ENCODE measurements around the gene NPTN.
A peak's percentile ranks its signal among the peaks of the same experiment; 100 is the strongest.
"Not testable (repeated sequence)": the region's sequence is repeated elsewhere in the genome, so short reads cannot be mapped to it uniquely, and the experiment has no call there.

Gene NPTN

DNA sequence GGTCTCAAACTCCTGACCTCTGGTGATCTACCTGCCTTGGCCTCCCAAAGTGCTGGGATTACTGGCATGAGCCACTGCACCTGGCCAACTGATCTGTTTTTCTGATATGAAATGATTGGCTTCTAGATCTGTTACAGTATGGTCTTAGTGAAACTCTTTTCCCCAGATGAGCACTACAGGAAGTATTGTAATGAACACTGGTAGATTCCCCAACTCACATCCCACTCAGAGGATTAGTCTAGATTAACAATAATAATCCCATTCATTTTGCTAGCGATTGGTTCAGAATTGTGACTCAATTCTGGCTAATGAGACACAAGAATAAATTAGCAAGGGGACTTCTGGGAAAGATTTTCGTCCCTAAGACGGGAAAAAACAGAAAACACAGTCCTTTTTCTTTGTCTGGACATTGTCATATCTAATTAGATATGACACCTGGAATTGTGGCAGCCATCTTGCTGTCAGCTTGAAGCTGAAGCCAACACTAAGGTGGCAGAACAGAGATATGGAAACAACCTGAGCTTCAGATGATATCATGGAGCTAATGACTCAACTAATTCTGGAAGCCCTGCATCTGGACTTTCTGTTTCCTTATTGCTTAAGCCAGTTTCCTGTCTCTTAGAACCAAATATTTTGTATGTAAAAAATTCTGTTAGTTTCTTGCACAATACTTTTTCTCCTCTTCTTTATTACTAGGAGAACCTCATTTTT is 17.4 kb upstream of the NPTN start:
- peaks cover 15% of the 10 kb centered on the region for H3K4me1 Mint-ChIP-seq (ENCODE audit: low read depth)
- peak overlapping the region; percentile 25 for H3K4me3 Mint-ChIP-seq
- H3K27ac Mint-ChIP-seq = peak overlapping the region; percentile 83
- no peaks in the 10 kb centered on the region for H3K36me3 Mint-ChIP-seq
- peaks cover 7% of the 10 kb centered on the region for H3K9me3 Mint-ChIP-seq (ENCODE audit: low read depth)
- peaks cover 23% of the 10 kb centered on the region for H3K27me3 Mint-ChIP-seq

DNA sequence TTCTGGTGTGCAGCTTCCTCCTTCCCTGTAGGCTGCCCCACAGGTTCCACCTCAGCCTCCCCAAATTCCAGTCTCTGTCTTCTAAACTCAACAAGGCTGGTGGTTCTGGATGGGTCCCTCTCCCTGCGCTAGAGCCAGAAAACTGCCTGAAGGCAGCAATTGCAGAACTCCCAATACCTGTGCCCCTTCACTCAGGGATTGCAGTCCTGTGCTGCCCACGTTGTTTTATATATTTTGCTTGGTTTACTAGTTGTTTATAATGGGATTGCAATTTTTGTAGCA is 14.8 kb upstream of the NPTN start:
- Mint-ChIP-seq H3K9me3 (ENCODE audit: low read depth) (peaks cover 7% of the 10 kb centered on the region), H3K27me3 (peaks cover 14% of the 10 kb centered on the region), H3K27ac (no peak overlapping the region), H3K4me1 (ENCODE audit: low read depth) (peaks cover 15% of the 10 kb centered on the region), H3K36me3 (no peaks in the 10 kb centered on the region), H3K4me3 (no peak overlapping the region)

DNA sequence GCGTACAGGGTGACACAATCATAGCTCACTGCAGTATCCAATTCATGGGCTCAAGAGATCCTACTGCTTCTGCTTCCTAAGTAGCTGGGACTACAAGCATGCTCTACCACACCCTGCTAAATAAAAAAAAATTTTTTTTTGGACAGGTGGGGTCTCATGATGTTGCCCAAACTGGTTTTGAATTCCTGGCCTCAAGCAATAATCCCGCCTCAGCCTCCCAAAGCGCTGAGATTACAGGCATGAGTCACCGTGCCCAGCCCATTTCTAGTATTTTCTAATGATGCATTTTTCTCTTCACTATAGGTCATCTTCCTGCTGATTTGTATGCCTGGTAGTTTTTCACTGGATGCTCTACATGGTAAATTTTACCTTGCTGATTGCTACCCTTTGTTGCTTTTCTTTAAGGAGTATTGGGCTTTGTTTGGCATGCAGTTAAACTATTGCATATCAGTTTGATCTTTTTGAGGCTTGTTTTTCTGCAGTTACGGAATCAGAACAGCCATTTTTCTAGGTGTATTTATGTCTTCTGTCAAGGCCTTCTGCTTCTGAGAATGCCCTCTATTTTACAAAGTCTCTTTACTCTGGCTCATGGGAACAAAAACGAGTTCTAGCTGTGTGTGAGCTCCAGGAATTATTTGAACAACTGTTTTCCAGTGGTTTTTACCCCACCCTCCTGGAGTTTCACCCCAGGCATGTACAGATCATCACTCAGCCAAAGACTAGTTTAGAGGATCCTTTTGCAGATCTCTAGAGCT is 14.2 kb upstream of the NPTN start:
- Mint-ChIP-seq H3K36me3 (no peaks in the 10 kb centered on the region), H3K27me3 (peaks cover 14% of the 10 kb centered on the region), H3K9me3 (ENCODE audit: low read depth) (peaks cover 7% of the 10 kb centered on the region)

GRCh38 chr15:73639464-73639863 is 6.3 kb upstream of the NPTN start:
- not testable (repeated sequence) for H3K4me1 Mint-ChIP-seq (ENCODE audit: low read depth)

More for the DNA sequence above, 14.2 kb upstream of the NPTN start:
- no peak overlapping the region for H3K27ac Mint-ChIP-seq
- peaks cover 15% of the 10 kb centered on the region for H3K4me1 Mint-ChIP-seq (ENCODE audit: low read depth)
- H3K4me3 Mint-ChIP-seq = no peak overlapping the region

GRCh38 chr15:73637527-73637926 is 4.3 kb upstream of the NPTN start:
- peaks cover 14% of the 10 kb centered on the region for H3K27me3 Mint-ChIP-seq
- no peak overlapping the region for H3K27ac Mint-ChIP-seq
- H3K4me3 Mint-ChIP-seq = no peak overlapping the region
- no peaks in the 10 kb centered on the region for H3K36me3 Mint-ChIP-seq
- peaks cover 7% of the 10 kb centered on the region for H3K9me3 Mint-ChIP-seq (ENCODE audit: low read depth)
- peaks cover 17% of the 10 kb centered on the region for H3K4me1 Mint-ChIP-seq (ENCODE audit: low read depth)

More at GRCh38 chr15:73639464-73639863, 6.3 kb upstream of the NPTN start:
- not testable (repeated sequence) for H3K27ac Mint-ChIP-seq; H3K36me3 Mint-ChIP-seq; H3K9me3 Mint-ChIP-seq (ENCODE audit: low read depth); H3K4me3 Mint-ChIP-seq
- peaks cover 14% of the 10 kb centered on the region for H3K27me3 Mint-ChIP-seq

GRCh38 chr15:73633991-73634495 is 854 bp upstream of the NPTN start:
- Mint-ChIP-seq H3K4me3 (peak overlapping the region; percentile 93), H3K27ac (peak overlapping the region; percentile 92), H3K4me1 (ENCODE audit: low read depth) (peaks cover 50% of the 10 kb centered on the region), H3K36me3 (no peaks in the 10 kb centered on the region), H3K9me3 (ENCODE audit: low read depth) (no peaks in the 10 kb centered on the region), H3K27me3 (peaks cover 6% of the 10 kb centered on the region)

- H3K4me1 Mint-ChIP-seq (ENCODE audit: low read depth) = peaks cover 58% of the 10 kb centered on the region
These were observed 525 bp downstream of the NPTN start for GRCh38 chr15:73632670-73633058.

GRCh38 chr15:73631915-73632669 is 1.1 kb downstream of the NPTN start:
- peak overlapping the region; percentile 25 for H3K27ac Mint-ChIP-seq
- peaks cover 2% of the 10 kb centered on the region for H3K27me3 Mint-ChIP-seq
- H3K4me3 Mint-ChIP-seq = peak overlapping the region; percentile 93
- H3K4me1 Mint-ChIP-seq (ENCODE audit: low read depth) = peaks cover 63% of the 10 kb centered on the region
- H3K9me3 Mint-ChIP-seq (ENCODE audit: low read depth) = no peaks in the 10 kb centered on the region
- H3K36me3 Mint-ChIP-seq = no peaks in the 10 kb centered on the region

More at GRCh38 chr15:73632670-73633058, 525 bp downstream of the NPTN start:
- H3K9me3 Mint-ChIP-seq (ENCODE audit: low read depth) = no peaks in the 10 kb centered on the region
- H3K27ac Mint-ChIP-seq = peak overlapping the region; percentile 25
- peaks cover 2% of the 10 kb centered on the region for H3K27me3 Mint-ChIP-seq
- H3K36me3 Mint-ChIP-seq = no peaks in the 10 kb centered on the region
- H3K4me3 Mint-ChIP-seq = peak overlapping the region; percentile 93

GRCh38 chr15:73630921-73631362 is 2.2 kb downstream of the NPTN start:
- H3K9me3 Mint-ChIP-seq (ENCODE audit: low read depth) = no peaks in the 10 kb centered on the region
- H3K27ac Mint-ChIP-seq = no peak overlapping the region
- no peaks in the 10 kb centered on the region for H3K36me3 Mint-ChIP-seq
- H3K4me1 Mint-ChIP-seq (ENCODE audit: low read depth) = peaks cover 62% of the 10 kb centered on the region
- no peaks in the 10 kb centered on the region for H3K27me3 Mint-ChIP-seq
- H3K4me3 Mint-ChIP-seq = peak overlapping the region; percentile 93

- H3K36me3 Mint-ChIP-seq = no peaks in the 10 kb centered on the region
- no peaks in the 10 kb centered on the region for H3K9me3 Mint-ChIP-seq (ENCODE audit: low read depth)
- no peaks in the 10 kb centered on the region for H3K27me3 Mint-ChIP-seq
- no peak overlapping the region for H3K27ac Mint-ChIP-seq
- H3K4me3 Mint-ChIP-seq = no peak overlapping the region
- H3K4me1 Mint-ChIP-seq (ENCODE audit: low read depth) = peaks cover 65% of the 10 kb centered on the region
These were observed 3.3 kb downstream of the NPTN start for GRCh38 chr15:73629798-73630429.

DNA sequence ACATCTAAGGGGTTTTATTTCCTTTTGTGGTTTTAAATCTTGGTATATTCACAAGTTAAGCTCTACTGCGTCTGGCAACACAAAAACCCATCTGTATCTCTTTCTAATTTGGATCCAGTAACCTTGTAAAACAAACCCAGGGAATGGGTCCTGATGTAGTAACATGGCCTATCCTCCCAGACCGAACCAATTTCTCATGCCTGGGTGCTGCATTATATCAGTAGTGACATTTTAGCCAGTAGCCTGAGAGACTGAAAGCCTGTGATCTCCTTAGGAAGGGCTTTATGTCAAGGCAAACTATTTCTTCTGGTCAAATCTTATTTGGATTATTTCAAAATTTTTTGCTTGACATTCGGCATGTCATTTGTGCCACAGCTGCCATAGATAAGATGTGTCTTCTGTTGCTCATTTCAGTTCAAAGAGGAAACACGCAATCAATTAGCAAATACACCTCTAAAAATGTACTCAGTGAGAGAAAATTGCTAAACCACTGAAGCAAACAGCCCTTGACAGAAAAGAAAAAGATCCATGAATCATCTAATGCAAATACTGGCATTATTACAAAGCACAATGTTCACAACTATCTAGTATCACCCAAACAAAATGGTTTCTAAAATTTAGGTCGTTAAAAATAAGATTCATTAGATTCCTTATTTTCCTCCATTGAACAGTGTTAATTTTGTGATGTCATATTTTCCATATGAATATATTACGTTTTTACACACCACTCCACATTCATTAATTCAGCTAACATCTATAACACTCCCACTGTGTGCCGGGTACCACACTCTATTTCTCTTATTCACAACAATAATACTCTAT is 4.0 kb downstream of the NPTN start:
- H3K4me1 Mint-ChIP-seq (ENCODE audit: low read depth) = peaks cover 72% of the 10 kb centered on the region
- H3K9me3 Mint-ChIP-seq (ENCODE audit: low read depth) = no peaks in the 10 kb centered on the region
- no peaks in the 10 kb centered on the region for H3K27me3 Mint-ChIP-seq
- peak overlapping the region; percentile 4 for H3K4me3 Mint-ChIP-seq
- H3K27ac Mint-ChIP-seq = no peak overlapping the region
- H3K36me3 Mint-ChIP-seq = no peaks in the 10 kb centered on the region

- H3K27me3 Mint-ChIP-seq = no peaks in the 10 kb centered on the region
- H3K36me3 Mint-ChIP-seq = no peaks in the 10 kb centered on the region
- no peak overlapping the region for H3K4me3 Mint-ChIP-seq
- H3K4me1 Mint-ChIP-seq (ENCODE audit: low read depth) = peaks cover 71% of the 10 kb centered on the region
- no peak overlapping the region for H3K27ac Mint-ChIP-seq
- no peaks in the 10 kb centered on the region for H3K9me3 Mint-ChIP-seq (ENCODE audit: low read depth)
These were observed 5.1 kb downstream of the NPTN start for GRCh38 chr15:73628102-73628501.

DNA sequence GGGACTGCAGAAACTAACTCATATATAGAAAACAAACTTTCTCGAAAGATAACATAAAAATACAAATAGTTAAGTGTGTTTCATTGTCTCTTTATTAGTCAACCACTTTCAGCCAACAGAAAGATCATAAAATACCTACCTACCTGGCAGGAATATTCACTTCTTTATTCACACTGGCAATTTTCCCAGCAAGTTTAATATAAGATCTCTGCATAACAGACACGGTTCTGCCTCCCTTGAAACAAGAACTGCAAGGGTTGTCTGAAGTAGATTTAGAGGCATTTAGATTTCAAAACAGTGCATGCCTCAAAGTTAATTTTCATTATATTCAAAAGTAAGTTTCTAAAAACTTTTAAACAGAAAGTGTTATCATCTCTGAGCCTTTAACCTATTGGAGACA is 7.1 kb downstream of the NPTN start:
- Mint-ChIP-seq H3K9me3 (ENCODE audit: low read depth) (no peaks in the 10 kb centered on the region), H3K4me1 (ENCODE audit: low read depth) (peaks cover 70% of the 10 kb centered on the region), H3K4me3 (no peak overlapping the region), H3K27me3 (no peaks in the 10 kb centered on the region), H3K36me3 (no peaks in the 10 kb centered on the region), H3K27ac (no peak overlapping the region)

- no peaks in the 10 kb centered on the region for H3K36me3 Mint-ChIP-seq
- no peaks in the 10 kb centered on the region for H3K9me3 Mint-ChIP-seq (ENCODE audit: low read depth)
- H3K4me3 Mint-ChIP-seq = no peak overlapping the region
- no peaks in the 10 kb centered on the region for H3K27me3 Mint-ChIP-seq
- H3K27ac Mint-ChIP-seq = no peak overlapping the region
- peaks cover 69% of the 10 kb centered on the region for H3K4me1 Mint-ChIP-seq (ENCODE audit: low read depth)
These were observed 8.7 kb downstream of the NPTN start for GRCh38 chr15:73624530-73624929.
